K562 (cell line): ENCODE data around the gene CNR2. TPM values are rescaled to one million over a fixed set of nuclear protein-coding genes. Genes with fewer than 3 reads are reported as not detected.

Experiments
- ATAC-seq: fragments of 200-7000 bp; cut with Tn5 transposase; 3 replicates; pipeline ENCODE4 v1.9.1; 2020; ENCODE audit warnings: moderate library complexity
- BruUV-seq: library from RNA; stranded (reverse); fragments of 400-500 nt; replicated peaks from 2 replicates; lab custom pipeline; 2021; lab: Mats Ljungman, UMichigan
- CTCF ChIA-PET: fragments of 300-600 bp; formaldehyde crosslinking; extraction: SDS; loops from one replicate; lab custom pipeline; 2021; ENCODE audit warnings: low intra/inter-chr PET ratio; lab: Yijun Ruan, JAX
- POLR2A ChIA-PET: fragments of 300-600, 350-650 bp; sonication (Branson Sonifier 250); formaldehyde crosslinking; extraction: SDS; loops from one replicate; lab custom pipeline; 2021; ENCODE audit warnings: antibody characterized with exemption, inconsistent platforms; lab: Yijun Ruan, JAX
- DNase-seq, 4 experiments: peaks; one replicate each; pipeline versions ENCODE4 v3.0.0 to v3.0.0-alpha.2; 2011 to 2018; ENCODE audit warnings: low spot score in 3 of 4, mixed read lengths in 3 of 4; ENCODE audit errors: extremely low read depth in 1 of 4
- FAIRE-seq: peaks from 2 replicates; lab custom pipeline; 2011; peaks lifted over from hg19 to GRCh38; lab: Jason Lieb, UNC
- H2AFZ ChIP-seq: 2 replicates; pipeline ENCODE4 v1.6.0; 2011; ENCODE audit warnings: low read depth, low read length, control low read depth, inconsistent platforms
- H3K27ac ChIP-seq: fragments of 200-600 bp; 3 replicates; pipeline ENCODE4 v1.8.0; 2011; ENCODE audit warnings: low read depth, mild to moderate bottlenecking, control low read depth, inconsistent platforms, low read length, moderate library complexity, mixed read lengths; ENCODE audit errors: extremely low read depth
- H3K27me3 ChIP-seq, 2 experiments: fragments of 300-600 bp in 1 of 2; 2 replicates in 1 of 2; 3 replicates in 1 of 2; pipeline versions ENCODE4 v1.6.0 to v1.8.0; 2011; ENCODE audit warnings: inconsistent platforms in 2 of 2, low read length in 2 of 2, mild to moderate bottlenecking in 1 of 2, mixed read lengths in 1 of 2, moderate library complexity in 1 of 2; ENCODE audit not compliant: control insufficient read depth in 2 of 2, insufficient read depth in 2 of 2
- H3K36me3 ChIP-seq: fragments of 300-600 bp; 3 replicates; pipeline ENCODE4 v1.8.0; 2011; ENCODE audit warnings: mild to moderate bottlenecking, low read length, inconsistent platforms; ENCODE audit not compliant: control insufficient read depth, insufficient read depth
- H3K4me1 ChIP-seq, 2 experiments: fragments of 200-600 bp in 1 of 2; replicated peaks in 1 of 2; 2 replicates in 1 of 2; 3 replicates in 1 of 2; pipeline versions ENCODE4 v1.5.1 to v1.8.0; 2011; ENCODE audit warnings: inconsistent platforms in 2 of 2, low read length in 2 of 2, mild to moderate bottlenecking in 1 of 2, mixed read lengths in 1 of 2, moderate library complexity in 1 of 2; ENCODE audit not compliant: control insufficient read depth in 2 of 2, insufficient read depth in 2 of 2
- H3K4me2 ChIP-seq: 2 replicates; pipeline ENCODE4 v1.6.1; 2011; ENCODE audit warnings: low read length, control low read depth, inconsistent platforms, mixed read lengths; ENCODE audit not compliant: insufficient read depth
- H3K4me3 ChIP-seq: fragments of 200-600 bp; sonication (generic), shearing (Covaris generic); 2 replicates; pipeline ENCODE4 v1.5.1; 2016; ENCODE audit warnings: control low read depth, inconsistent platforms
- H3K79me2 ChIP-seq: fragments of 200-600 bp; 3 replicates; pipeline ENCODE4 v1.8.0; 2011; ENCODE audit warnings: low read length, inconsistent platforms; ENCODE audit not compliant: control insufficient read depth, insufficient read depth
- H3K9ac ChIP-seq, 2 experiments: 2 replicates each; pipeline versions ENCODE4 v1.6.0 to v1.6.1; 2011; ENCODE audit warnings: low read depth in 2 of 2, low read length in 2 of 2, control low read depth in 1 of 2, inconsistent platforms in 1 of 2, mild to moderate bottlenecking in 1 of 2, mixed read lengths in 1 of 2; ENCODE audit not compliant: insufficient read depth in 1 of 2
- H3K9me1 ChIP-seq: one replicate; pipeline ENCODE4 v1.6.0; 2011; ENCODE audit warnings: inconsistent platforms, mild to moderate bottlenecking, low read length, moderate library complexity; ENCODE audit not compliant: control insufficient read depth, insufficient read depth
- H3K9me3 ChIP-seq: replicated peaks from 2 replicates; pipeline ENCODE4 v1.5.1; 2011; ENCODE audit warnings: low read depth, low read length, inconsistent platforms; ENCODE audit not compliant: control insufficient read depth, insufficient read depth
- H4K20me1 ChIP-seq: replicated peaks from 2 replicates; pipeline ENCODE4 v1.6.1; 2011; ENCODE audit warnings: low read length, inconsistent platforms, mixed read lengths; ENCODE audit not compliant: control insufficient read depth, insufficient read depth
- CBFA2T2 ChIP-seq: fragments of 450-650 bp; conservative IDR thresholded peaks from 2 replicates; pipeline ENCODE4 v1.6.1; 2017; ENCODE audit warnings: mild to moderate bottlenecking
- MEIS2 ChIP-seq: fragments of 450-650 bp; IDR thresholded peaks from 2 replicates; pipeline ENCODE4 v1.6.1; 2014; ENCODE audit warnings: mild to moderate bottlenecking; ENCODE audit not compliant: partially characterized antibody
- WGBS: fragments of 100-300 bp; shearing (Covaris generic); methylation state at CpG from one replicate; pipeline ENCODE4 v1.1.6; 2016; ENCODE audit warnings: low coverage, mixed read lengths; ENCODE audit not compliant: insufficient coverage; ENCODE audit errors: missing lambda C conversion rate; 5-methylcytosine and 5-hydroxymethylcytosine counted together
- in situ Hi-C: fragments of 300-500 bp; cut with MboI; formaldehyde crosslinking; loops from 4 replicates; pipeline ENCODE4 v1.15.0; 2018; ENCODE audit warnings: inconsistent platforms, mixed read lengths
- intact Hi-C: fragments of 100-400 bp; cut with micrococcal nuclease; formaldehyde crosslinking; loops from 2 replicates; pipeline ENCODE4 v1.14.2; 2022
- polyA plus RNA-seq, 8 experiments: library from polyadenylated mRNA; depleted of rRNA in 4 of 8; stranded (reverse) in 5 of 8; unstranded in 3 of 8; fragments of >200 nt; fragmentation: Nextera tagmentation in 2 of 8; fragmentation: Illumina TruSeq in 1 of 8; extraction: Ambion mirVana in 2 of 8; extraction: Trizol in 1 of 8; gene quantifications; 2 replicates each; pipeline versions ENCODE4 v1.2.1 to v1.2.3, GENCODE V29; 2011 to 2014; ENCODE audit warnings: inconsistent platforms in 1 of 8, missing spikeins in 1 of 8
- total RNA-seq, 7 experiments: library from RNA; depleted of rRNA in 6 of 7; stranded (reverse); fragments of >200 nt in 6 of 7; fragmentation: Illumina TruSeq in 2 of 7; extraction: Trizol in 2 of 7; gene quantifications; 2 replicates each; pipeline versions ENCODE4 v1.2.1 to v1.2.3, GENCODE V29; 2011 to 2021; ENCODE audit warnings: low replicate concordance in 1 of 7
- TF ChIP-seq, protein P1 (sequence below): sonication (generic); formaldehyde crosslinking; IDR thresholded peaks from 2 replicates; pipeline ENCODE4 v1.5.0; 2020; ENCODE audit warnings: missing genetic modification reagents
- TF ChIP-seq, protein P2 (sequence below): fragments of 250-450 bp; sonication (Bioruptor Pico); IDR thresholded peaks from 2 replicates; pipeline ENCODE4 v1.4.0; 2020; ENCODE audit warnings: mild to moderate bottlenecking, moderate library complexity

CNR2 gene
- total and polyA plus RNA-seq, 9 of the 15 experiments (the other 6 are each of a cell fraction or from before 2014, with no cell fraction given), result not detected

- BruUV-seq, result no TSS peak
- DNase-seq, result peak; percentile 38 to 66 (median 56)
- intact Hi-C loops, result no loop called here
- TF ChIP-seq MEIS2 (peak; percentile 1), CBFA2T2 (peak; percentile 61; the same call in 1 of the 2 replicates)
- TF ChIP-seq, protein P1, sequence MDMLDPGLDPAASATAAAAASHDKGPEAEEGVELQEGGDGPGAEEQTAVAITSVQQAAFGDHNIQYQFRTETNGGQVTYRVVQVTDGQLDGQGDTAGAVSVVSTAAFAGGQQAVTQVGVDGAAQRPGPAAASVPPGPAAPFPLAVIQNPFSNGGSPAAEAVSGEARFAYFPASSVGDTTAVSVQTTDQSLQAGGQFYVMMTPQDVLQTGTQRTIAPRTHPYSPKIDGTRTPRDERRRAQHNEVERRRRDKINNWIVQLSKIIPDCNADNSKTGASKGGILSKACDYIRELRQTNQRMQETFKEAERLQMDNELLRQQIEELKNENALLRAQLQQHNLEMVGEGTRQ (CRISPR knock-in tag), result peak; percentile 76
- TF ChIP-seq, protein P2, sequence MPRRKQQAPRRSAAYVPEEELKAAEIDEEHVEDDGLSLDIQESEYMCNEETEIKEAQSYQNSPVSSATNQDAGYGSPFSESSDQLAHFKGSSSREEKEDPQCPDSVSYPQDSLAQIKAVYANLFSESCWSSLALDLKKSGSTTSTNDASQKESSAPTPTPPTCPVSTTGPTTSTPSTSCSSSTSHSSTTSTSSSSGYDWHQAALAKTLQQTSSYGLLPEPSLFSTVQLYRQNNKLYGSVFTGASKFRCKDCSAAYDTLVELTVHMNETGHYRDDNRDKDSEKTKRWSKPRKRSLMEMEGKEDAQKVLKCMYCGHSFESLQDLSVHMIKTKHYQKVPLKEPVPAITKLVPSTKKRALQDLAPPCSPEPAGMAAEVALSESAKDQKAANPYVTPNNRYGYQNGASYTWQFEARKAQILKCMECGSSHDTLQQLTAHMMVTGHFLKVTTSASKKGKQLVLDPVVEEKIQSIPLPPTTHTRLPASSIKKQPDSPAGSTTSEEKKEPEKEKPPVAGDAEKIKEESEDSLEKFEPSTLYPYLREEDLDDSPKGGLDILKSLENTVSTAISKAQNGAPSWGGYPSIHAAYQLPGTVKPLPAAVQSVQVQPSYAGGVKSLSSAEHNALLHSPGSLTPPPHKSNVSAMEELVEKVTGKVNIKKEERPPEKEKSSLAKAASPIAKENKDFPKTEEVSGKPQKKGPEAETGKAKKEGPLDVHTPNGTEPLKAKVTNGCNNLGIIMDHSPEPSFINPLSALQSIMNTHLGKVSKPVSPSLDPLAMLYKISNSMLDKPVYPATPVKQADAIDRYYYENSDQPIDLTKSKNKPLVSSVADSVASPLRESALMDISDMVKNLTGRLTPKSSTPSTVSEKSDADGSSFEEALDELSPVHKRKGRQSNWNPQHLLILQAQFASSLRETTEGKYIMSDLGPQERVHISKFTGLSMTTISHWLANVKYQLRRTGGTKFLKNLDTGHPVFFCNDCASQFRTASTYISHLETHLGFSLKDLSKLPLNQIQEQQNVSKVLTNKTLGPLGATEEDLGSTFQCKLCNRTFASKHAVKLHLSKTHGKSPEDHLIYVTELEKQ (CRISPR knock-in tag), result no peak
Measured at GRCh38 chr1:23910553-23911246, 2.5 kb downstream of the CNR2 start.

More at GRCh38 chr1:23910553-23911246, 2.5 kb downstream of the CNR2 start:
- Histone ChIP-seq H3K9me3 (no peaks in the 10 kb centered on the region), H3K27me3 (no peaks in the 10 kb centered on the region), H3K4me3 (no peak overlapping the region), H2AFZ (peak overlapping the region; percentile 86), H3K9me1 (no peaks in the 10 kb centered on the region), H3K36me3 (no peaks in the 10 kb centered on the region), H3K9ac (peak overlapping the region; percentile 7 to 39; a peak in 1 of 4 replicates), H3K27ac (no peak overlapping the region; the same call in 2 of the 3 replicates), H3K4me2 (peak overlapping the region; percentile 17; the same call in 1 of the 2 replicates), H3K79me2 (no peaks in the 10 kb centered on the region), H3K4me1 (peaks cover 37 to 44% of the 10 kb centered on the region in 2 experiments), H4K20me1 (no peaks in the 10 kb centered on the region)
- ATAC-seq (peak; percentile 18; the same call in 1 of the 3 replicates), FAIRE-seq (peak; percentile 57)
- WGBS, result 37% methylated on average over 11 of the region's 11 CpGs
- in situ Hi-C loops, result no loop called here
- CTCF ChIA-PET, result interaction anchor here (0.6 kb wide), 1 partner anchor 799 kb away, joined by 3 read pairs; no protein-coding TSS in a partner anchor
- POLR2A ChIA-PET, result interaction anchor here (0.6 to 1.8 kb wide), 7 partner anchors 9 to 132 kb away, joined by 3 to 8 read pairs (median 4); partner anchors contain the start of gene PITHD1
